GM18505 (cell line): ENCODE measurements around the gene BRINP2.

Experiments
- ATAC-seq: cut with Tn5 transposase; IDR thresholded peaks from one replicate; pipeline ENCODE4 v1.9.1; 2021; ENCODE audit not compliant: unreplicated experiment
- POLR2A ChIP-seq: IDR thresholded peaks from 4 replicates; pipeline ENCODE4 v1.6.1; 2011; ENCODE audit warnings: borderline replicate concordance; ENCODE audit not compliant: insufficient read depth, insufficient read length; ENCODE audit errors: extremely low read depth

The BRINP2 gene, protein sequence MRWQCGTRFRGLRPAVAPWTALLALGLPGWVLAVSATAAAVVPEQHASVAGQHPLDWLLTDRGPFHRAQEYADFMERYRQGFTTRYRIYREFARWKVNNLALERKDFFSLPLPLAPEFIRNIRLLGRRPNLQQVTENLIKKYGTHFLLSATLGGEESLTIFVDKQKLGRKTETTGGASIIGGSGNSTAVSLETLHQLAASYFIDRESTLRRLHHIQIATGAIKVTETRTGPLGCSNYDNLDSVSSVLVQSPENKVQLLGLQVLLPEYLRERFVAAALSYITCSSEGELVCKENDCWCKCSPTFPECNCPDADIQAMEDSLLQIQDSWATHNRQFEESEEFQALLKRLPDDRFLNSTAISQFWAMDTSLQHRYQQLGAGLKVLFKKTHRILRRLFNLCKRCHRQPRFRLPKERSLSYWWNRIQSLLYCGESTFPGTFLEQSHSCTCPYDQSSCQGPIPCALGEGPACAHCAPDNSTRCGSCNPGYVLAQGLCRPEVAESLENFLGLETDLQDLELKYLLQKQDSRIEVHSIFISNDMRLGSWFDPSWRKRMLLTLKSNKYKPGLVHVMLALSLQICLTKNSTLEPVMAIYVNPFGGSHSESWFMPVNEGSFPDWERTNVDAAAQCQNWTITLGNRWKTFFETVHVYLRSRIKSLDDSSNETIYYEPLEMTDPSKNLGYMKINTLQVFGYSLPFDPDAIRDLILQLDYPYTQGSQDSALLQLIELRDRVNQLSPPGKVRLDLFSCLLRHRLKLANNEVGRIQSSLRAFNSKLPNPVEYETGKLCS

DNA sequence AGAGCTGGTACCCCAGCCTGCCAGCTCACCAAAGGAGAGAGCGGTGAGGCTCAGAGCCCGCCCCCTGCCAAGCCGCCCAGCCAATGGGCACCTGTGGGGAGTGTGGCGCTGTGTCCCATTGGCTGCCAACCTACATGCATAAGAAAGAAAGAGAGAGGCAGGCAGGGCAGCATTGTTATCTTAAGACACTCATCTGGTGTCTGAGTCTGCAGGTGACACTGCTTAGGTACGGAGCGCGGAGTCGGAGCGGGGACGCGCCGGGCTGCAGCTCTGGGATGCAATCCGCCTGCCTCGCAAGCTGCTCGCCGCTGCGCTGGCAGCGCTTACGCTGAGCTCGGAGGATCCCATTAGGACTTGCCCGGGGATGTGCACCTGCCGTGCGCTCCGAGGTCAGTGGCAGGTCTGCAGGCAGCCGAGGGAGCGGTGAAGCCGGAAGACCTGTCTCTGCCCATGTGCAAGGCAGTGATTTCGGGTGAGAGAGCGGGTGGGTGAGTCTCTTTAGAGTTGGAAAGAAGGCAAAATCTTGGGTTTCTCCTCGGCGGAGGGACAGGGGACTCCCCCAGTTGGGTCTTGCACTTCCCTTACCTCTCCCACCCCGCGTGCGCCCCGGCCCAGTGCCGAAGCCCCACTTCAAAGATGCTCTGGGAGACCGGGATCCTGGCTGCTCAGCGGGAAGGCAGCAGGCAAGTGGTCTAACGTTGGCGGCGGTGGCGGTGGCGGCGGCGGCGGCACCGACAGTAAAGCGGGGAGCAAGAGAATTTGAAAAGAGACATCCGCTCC, at the start of gene BRINP2:
Gene BRINP2 (plus strand): TSS at position 203 of the 780 bp plus-strand sequence. CDS start 58,919 bp downstream, outside the sequence.
- TF ChIP-seq POLR2A = no peak
- ATAC-seq = no peak

DNA sequence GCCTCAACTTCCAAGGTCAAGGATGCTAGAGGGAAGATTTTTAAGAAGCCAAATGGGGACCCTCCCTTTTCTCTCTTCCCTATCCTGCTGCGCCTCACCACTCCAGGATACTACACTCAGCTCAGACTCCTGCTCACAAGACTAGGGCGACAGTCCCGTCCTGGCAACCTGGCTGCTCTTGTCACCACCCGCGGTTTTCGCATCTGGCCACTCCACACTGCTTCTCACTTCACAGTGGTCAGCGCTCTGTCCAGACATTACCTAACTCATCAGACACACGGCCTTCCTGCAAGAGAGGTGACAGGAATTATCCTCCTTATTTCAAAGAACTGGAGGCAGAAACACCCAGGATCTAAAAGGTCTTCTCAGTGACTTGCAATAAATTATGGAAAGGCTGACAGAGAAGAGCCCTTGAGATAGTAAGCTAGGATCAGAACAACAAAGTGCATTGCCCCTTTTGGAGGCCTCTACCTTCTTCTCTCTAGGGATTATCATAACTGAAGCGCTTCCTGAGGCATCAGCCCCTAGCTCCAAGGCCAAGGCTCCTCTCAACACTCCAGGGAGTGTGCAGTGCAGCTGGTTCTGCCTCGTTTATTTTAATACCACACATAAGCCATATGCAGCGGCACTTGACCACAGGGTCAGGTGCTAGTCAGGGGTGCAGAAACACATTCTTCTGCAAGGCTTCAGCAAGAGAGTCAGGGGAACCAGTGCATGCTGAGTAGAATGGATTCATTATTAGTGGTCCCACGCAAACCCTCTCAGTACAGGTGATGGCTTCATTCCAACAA, 48.1 kb upstream of the BRINP2 start:
- no peak for ATAC-seq
- no peak for TF ChIP-seq POLR2A

DNA sequence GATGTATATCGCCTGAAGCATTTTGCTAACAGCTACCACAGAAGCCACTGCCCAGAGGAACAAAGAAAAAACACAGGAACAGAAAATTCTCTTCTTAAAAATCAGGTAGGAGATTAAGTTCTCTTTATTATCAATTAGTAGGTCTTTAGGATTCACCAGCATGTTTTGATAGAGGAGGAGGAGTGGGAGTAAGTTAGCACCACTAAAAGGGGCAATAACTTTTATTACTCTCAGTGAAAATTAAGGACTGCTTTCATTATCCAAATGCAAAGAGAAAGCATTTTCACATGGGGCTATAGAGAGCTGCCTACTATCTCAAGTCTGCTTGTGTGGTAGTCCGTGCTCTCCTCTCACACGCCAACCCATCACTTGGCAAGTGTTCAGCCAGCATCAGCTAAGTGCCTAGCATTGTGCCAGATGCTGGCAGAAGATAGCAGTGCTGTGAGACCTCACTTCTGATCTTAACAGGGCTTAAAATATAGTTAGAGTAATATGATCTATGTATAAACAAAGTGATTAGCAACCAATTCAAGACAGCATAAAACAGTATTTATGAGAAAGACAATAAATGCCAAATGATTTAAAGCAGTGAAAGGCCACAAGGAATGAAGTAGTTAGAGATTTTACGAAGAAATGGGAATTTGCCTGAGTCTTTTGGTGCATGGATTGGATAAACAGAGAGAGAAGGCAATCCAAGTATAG, 46.0 kb upstream of the BRINP2 start:
- no peak for ATAC-seq

DNA sequence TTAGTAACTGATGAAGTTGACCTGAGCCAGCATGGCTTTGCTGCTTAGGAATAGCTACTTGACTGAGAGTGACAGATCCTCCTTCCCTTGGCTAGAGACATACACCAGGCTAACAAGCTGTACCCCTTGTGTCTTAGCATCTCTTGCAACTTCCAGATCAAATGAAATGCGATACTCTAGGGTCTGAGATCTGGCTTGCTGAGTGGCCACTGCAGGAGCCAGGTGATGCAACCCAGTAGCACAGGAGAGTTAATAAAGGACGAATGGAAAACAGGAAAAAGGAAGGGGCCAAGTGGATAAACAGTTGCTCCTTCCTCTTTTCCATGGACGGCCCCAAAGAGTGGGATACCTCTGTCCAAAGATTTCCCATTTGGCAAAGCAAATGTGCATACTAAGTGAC, 44.5 kb upstream of the BRINP2 start:
- ATAC-seq = no peak
- TF ChIP-seq POLR2A = no peak

More for the DNA sequence above, 46.0 kb upstream of the BRINP2 start:
- TF ChIP-seq POLR2A = no peak

DNA sequence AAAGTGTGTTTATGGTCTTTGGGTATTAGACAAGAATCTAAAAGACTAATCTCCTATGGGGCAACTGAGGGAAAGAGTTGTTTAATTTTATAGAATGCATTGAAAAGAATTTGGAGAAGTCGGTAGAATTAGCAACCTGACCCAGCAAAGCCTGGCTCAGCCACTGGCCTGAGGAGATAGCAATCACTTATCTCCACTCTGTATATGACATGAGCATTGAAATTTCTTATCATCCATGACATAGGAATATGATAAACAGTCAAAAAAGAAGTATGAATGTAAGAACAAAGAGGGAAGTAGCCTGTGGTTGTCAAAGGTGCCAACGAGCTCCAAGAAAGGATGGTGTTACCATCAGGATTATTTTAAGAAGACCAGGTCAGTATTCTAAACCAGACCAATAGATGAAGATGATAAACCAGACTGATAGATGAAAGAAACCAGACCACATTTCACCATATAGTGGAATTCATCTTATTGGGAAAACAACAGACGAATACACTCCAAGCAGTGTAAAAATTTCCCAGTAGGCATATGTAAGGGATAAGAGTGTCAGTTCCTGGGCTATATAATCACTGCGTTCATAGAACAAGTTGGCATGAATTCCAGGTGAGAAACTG, 42.0 kb upstream of the BRINP2 start:
- no peak for TF ChIP-seq POLR2A
- no peak for ATAC-seq

DNA sequence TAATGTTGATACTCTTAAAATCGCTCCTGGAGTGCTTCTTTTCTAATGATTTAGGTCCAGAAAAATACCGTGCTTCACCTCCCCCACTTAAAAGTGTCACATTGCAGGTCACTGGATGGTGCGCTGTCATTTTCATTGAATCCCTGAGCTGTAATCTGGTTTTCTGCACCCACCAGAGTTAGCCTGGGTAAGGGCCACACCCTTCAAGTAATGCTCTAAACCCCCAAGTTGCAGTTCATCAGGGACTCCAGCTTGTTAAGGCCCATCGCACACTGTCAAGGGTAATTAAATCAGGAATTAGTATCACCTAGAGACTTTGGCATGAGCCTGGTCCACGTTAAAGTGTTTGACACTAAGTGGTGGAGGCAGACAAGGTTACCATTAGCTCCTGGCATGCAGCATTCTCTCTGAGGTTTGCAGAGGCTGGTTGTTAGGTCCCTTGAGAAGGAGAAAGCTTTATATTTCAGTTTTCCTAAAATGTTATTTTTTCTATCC, 40.3 kb upstream of the BRINP2 start:
- no peak for TF ChIP-seq POLR2A
- no peak for ATAC-seq

DNA sequence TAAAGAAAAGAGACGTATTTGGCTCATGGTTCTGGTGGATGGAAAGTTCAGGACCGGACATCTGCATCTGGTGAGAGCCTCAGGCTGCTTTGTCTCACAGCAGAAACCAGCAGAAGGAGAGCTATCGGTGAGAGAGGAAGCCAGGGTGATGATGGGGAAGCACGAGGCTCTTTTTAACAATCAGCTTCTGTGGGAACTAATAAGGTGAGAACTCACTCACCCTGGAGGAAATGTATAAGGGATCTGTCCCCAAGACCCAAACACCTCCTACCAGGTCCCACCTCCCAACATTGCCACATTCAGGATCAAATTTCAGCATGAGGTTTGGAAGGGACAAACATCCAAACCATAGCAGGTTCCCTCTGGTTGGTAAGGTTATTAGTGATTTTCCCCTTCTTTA, 39.0 kb upstream of the BRINP2 start:
- no peak for ATAC-seq

DNA sequence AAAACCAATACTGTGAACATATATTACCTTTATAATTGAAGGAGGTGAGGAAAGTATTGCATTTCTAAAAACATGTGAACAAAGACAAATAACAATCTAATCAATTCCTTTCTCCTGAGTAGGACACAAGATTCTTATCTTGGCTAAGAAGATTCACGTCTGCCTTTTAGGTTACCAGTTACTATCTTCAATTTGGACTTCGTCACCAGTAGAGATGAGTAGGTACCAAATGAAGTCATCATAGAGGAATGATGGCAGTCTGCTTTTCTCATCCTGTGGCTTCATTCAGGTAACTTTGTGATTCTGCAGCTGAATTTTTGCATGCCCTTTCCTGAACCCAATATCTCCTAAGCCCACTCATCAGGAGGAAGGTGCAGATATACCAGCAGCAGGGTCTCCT, 38.6 kb upstream of the BRINP2 start:
- TF ChIP-seq POLR2A = no peak
- ATAC-seq = no peak

More for the DNA sequence above, 39.0 kb upstream of the BRINP2 start:
- TF ChIP-seq POLR2A = no peak

DNA sequence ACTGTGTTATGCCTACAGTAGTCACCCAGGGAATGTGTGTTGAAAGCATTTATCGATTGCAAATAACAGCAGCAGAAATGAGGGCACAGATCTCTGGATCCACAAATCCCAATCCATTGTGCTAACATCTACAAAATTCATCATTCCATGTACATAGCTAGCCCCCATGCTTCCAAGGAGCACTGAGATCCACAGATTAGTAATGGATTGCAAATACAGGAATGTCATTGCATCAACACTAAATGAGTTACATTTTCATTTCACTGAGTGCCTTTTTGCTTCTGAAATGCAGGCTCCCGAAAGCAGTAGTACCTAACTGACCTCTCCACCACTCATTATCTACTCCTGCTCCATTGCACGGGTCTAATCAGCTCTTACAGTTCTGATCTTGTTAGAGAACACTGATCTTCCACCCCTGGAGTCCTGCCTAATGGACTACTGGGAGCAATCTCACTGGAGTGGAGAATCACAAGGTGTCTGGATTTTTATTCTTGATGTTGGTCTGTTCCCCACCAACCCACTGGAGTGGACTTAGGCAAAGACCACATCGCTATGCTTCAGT, 36.7 kb upstream of the BRINP2 start:
- no peak for ATAC-seq
- TF ChIP-seq POLR2A = no peak

DNA sequence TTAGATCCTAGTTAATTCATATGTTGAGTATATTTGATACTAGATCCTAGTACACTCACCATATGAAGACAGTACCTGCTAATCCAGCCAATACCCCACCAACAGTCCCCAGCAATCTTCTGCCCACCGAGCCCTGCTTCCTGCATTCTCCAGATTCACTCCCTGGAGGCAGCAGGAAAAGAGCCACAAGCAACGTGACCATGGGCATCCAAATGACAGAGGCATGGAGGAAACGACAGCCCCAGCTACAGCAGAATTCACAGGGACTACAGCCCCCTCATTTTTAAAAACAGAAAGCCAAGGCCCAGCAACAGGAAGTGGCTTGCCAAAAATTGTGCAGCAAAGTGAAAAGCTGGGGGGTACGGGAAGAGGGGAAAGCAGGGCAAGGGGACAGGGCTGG, 35.5 kb upstream of the BRINP2 start:
- no peak for ATAC-seq
- TF ChIP-seq POLR2A = no peak

DNA sequence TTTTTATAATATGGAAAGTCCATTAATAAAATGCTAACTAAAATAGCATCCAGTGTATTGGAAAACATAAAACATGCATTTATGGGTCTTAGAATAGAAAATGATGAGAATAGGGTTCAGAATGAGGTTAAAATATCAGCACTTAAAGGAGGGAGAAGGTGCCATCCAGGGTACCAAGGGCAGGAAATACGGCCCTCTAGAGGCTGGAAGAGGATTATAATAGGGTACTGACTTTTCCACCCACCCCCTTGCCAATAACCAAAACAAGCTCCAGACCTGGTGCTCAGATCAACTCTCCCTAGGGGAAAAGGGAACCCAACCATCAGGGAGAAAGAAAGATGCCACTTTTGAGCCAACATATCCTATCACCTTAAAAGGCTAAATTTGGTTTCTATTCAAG, 32.9 kb upstream of the BRINP2 start:
- TF ChIP-seq POLR2A = no peak
- no peak for ATAC-seq
